Activated CD4-positive, CD25-positive, alpha-beta regulatory T cell treated with anti-CD3 and anti-CD28 coated beads, Interleukin-2, amount 50 U/mL, for 72 hours (primary cell): ENCODE results near the gene KCNK2.

Experiments used
- DNase-seq: peaks from one replicate; pipeline ENCODE4 v3.0.0; 2021

KCNK2 gene

DNA sequence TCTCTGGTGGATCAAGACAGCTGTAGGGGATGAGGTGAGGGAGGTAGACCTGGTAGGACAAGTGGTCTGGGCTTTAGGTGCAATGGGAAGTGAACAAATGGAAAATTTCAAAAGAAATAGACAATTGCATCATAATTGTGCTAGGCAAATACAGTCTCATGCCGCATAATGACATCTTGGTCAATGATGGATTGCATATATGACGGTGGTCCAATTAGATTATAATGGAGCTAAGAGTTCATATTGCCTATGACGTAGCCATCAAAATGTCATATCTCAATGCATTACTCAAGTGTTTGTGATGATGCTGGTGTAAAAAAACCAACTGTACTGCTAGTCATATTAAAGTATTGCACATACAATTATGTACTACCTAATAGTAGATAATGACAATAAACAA, 19.0 kb downstream of the KCNK2 start:
- DNase-seq: no peak

DNA sequence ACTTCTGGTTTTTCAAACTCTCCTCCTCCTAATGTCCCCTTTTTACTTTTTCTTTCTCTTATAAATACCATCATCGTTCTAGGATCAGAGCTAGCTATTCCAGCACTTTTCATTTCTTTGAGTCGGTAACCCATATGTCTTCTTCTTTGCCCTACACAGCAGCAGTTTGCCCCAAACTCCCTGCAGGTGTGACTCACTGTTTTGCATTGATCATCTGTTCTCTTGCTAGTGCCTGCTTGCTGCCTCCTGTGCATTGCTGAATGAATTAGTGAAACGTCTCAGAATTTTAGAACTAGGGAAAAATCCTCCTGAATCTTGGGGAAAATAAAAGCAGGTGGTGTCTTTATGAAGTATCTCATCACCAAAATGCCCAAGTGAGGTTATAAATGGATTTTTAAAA, 21.7 kb downstream of the KCNK2 start:
- DNase-seq: no peak

DNA sequence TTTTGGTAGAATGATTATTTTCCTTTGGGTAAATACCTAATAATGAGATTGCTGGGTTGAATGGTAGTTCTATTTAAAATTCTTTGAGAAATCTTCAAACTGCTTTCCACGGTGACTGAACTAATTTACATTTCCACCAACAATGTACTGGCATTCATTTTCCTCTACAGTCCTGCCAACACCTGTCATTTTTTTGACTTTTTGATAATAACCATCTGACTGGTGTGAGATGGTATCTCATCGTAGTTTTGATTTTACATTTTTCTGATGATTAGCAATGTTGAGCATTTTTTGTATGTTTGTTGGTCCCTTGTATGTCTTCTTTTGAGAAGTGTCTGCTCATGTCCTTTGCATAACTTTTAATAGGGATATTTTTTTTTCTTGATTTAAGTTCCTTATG, 23.5 kb downstream of the KCNK2 start:
- no peak for DNase-seq

DNA sequence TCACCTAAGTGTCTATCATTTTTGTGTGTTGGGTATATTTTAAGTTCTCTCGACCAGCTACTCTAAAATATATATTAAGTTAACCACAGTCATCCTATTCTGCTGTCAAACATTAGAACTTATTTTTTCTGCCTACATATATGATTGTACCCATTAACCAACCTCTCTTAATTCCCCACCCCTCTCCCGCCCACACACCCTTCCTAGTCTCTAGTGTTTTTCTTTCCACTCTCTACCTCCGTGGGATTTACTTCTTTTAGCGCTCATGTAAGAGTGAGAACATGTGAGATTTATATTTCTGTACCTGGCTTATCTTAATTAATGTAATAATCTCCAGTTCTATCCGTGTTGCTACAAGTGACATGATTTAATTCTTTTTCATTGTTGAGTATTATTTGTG, 26.6 kb downstream of the KCNK2 start:
- DNase-seq: no peak

DNA sequence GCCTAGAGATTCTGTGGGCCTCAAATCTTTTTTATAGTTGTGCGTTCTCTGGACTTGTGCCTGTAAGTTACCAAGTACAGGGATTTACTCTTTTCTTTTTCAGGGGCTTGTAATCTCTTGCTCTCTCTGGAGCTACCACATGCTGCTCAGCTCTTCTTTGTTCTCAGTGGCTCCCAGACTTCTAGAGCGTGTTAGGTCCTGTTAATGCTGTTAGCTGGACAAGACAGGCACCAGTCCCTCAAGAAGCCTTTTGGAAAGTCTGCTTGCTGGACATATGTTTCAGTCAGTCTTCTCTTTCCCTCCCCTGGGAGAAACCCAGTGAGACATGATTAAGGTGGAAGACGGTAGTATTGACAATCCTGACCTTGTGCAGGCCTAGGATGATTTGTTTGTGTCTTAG, 29.4 kb downstream of the KCNK2 start:
- DNase-seq: no peak

DNA sequence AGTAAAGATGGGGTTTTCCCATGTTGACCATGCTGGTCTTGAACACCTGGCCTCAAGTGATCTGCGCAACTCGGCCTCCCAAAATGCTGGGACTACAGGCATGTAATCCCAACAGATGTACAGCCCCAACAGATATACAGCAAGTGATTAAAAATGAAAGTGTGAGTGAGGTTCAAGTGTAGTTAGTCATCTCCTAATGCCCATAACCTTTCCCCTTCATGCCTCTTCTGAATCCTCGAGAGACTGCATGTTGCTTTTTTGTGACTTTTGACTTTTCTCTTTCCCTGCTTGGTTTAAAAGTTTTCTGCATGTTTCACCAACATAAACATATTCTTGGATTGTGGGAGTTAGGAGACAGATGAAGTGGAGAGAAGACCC, 31.2 kb downstream of the KCNK2 start:
- no peak for DNase-seq

DNA sequence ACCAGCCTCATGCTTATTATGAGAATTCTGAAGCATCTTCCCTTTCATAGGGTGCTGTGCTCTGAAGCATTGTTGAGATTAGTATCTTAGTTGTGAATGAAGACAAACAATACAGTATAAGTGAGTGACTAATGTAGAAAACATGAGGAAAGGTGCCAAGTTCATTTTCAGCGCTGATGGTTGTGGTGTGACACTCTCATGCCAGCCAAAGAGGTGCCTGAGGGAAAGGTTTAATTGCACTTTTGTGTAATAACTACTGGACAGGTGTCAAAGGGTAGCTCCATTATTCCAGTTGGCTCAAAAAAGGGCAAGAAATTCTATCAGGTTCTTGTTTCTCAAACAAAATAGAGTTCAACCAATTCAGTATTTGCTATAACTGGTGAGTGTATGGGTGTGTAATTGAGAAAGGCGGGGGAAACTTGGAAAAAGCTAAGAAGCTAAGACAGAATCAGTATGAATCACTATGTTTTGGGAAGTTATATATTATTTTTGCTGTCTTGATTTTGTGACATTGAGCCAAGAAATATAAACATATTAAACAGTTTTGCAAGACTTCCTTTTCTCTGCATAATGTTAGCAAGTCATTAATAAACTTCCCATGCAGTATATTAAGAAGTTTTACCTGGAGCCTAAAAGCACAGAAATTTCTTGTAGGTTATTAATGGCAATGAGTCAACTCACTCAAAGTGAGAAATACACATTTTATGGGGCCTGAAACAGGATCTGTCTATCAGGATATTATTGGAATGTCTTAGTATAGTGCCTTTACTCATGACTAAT, 31.8 kb downstream of the KCNK2 start:
- DNase-seq: no peak

DNA sequence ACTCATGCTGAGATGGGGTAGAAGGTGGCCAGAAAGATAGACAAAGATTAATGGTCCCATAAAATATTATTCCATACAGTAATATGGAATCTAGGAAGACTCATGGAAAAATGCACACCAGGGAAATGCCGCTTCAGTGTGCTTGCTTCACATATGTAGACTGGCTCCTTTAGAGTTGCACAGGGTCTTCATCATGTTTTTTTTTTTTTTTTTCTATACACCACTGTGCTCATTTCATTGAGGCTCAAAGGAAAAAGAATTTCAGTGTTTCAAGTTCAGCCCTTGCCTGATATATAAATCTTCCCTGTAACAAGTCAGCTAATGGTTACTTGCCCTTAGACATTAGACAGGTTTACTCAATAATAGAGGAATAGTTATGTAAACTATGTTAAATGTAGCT, 33.2 kb downstream of the KCNK2 start:
- DNase-seq: no peak

DNA sequence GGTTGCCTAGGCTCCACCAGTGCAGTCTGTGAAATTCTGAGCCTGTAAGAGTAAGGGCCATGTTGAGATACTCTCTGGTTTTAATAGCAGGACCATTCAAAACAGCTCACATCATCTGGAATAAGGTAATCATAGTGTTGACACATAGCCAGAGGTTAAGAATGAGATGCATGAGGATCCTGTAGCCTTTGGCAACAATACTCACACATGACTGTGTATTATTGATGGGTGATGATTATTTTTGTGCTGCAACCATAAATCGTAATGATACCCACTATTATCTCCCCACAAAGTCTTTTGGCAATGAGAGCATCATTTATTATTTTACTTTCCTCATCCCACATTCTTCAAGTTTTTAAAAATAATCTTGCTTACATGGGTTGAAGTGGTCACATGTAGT, 35.5 kb downstream of the KCNK2 start:
- DNase-seq: no peak

DNA sequence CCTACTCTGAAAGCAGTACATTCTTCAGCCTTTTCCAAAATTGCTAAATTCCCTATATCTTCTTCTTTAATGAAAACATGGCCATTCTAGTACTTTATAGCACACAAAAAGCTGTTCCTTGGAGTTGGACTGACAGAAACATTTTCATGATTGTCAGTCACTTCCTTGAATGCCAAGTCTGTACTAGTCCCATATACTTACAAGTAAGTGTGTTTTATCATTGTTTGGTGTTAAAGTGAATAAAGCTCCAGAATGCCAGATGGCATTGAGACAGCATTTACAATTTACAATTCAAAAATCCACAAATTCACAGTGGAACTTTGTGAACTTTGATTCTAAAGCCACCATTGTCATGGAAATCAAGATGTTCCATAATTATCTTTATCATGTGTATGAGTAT, 36.5 kb downstream of the KCNK2 start:
- DNase-seq: no peak

DNA sequence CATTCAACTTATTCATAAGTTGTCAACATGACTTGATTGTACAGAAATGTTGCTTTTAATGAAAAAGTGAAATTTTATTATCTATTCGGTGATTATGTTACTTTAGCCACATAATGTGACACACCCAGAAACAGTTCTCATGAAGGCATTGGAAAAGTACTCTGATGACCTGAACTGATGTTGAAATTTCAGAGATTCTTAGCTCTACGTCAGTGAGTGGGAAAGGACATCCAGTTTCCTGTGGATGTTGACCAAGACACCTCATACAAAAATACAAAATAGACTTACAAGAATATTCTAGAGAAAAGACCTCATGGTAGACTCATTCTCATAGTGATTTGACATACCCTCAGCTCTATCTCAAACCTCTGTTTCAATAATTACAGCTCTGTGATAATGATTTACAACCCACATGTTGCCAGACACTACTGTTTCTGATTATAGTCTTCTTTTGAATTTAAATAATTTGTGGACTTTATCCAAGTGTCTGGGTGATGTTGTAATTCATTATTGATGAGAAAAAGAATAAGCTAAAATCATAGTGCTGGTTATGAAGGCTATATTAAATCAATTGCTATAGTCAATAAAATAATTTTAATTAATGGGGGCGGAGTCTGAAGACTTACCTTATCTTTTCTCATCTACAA, 37.3 kb downstream of the KCNK2 start:
- DNase-seq: no peak

DNA sequence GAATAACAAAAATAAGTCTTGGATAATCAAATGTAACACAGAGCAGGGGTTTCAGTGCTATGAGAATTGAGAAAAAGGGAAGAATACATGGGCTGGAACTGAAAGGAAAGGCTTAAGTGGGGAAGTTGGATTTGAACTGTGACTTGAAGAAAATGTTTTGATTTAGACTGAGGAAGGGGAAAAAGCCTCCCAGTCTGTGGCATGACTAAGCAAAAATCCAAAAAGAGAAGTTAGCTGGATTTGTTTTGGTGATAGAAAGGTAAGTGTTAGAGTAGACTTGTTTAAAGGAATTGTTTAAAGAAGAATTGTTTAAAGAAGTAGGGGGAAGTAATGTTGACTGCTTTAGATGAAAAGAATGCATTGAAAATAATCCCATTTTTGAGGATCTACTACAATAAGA, 46.0 kb downstream of the KCNK2 start:
- DNase-seq: no peak

DNA sequence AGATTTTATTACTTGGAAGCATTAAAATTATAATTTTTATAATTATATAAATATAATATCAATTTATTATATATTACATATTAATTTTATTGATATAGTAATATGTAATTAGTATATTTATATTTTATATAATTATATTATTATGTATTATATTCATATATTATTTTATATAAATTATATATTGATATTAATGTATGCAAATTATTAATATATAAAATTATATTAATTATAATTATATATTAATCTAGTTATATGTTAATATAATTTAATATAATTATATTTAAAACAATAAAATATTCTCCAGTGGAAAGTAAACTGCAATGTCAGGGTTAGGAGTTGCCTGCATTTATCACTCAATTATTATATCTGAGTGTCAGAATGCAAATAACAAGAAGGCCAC, 48.8 kb downstream of the KCNK2 start:
- DNase-seq: no peak

DNA sequence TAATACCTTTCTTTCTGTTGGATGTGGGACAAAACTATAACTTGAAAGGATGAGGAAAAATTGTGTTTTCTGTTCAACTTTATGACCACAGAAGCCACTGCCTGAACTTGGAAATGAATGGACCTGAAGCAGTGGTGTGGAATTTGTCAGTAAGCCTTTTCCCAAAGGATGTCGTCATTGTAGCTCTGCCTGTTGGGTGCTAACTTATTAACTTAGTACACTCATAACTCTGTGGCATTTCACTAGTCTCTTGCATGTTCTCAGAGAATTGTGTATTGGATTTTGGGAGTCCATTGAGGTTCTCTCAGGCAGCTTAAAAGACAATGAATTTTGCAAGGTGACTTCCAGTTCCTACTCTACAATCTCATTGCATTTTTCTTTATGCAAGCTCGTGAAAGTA, 49.6 kb downstream of the KCNK2 start:
- no peak for DNase-seq

DNA sequence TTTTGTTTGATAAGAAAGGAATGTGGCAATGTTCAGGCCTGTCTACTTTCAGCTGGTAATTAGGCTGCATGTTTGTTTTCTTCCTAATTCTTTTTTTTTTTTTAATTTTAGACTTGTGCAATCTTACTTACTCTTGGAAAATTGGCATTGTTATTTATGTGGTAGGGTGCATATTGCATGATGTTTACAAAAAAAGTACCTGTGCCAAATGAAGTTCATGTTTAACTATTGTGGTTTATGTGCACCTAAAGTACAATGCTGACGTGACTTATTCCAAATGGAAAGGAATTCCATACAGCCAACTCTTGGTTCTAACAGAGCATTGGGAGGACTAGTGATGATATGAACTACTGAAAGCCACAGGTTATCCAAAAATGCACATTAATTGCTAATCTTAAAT, 51.0 kb downstream of the KCNK2 start:
- DNase-seq: no peak

DNA sequence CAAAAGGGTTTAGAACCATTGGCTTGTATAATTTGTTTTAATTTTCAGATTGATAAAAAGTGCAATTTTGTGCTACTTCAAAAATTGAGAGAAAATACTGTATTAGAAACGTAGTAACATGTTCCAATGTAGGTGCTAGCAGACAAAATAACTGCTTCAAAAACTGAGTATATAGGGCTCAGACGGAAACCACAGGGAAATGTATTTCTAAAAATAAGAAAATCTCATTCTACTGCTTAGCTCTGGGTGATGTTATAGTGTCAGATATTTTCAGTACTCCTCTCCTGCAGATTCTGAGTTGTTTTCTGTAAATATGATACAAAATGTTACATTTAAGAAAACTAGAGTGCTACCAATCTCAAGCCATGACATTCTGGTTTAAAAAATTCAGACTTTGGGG, 55.4 kb downstream of the KCNK2 start:
- no peak for DNase-seq

DNA sequence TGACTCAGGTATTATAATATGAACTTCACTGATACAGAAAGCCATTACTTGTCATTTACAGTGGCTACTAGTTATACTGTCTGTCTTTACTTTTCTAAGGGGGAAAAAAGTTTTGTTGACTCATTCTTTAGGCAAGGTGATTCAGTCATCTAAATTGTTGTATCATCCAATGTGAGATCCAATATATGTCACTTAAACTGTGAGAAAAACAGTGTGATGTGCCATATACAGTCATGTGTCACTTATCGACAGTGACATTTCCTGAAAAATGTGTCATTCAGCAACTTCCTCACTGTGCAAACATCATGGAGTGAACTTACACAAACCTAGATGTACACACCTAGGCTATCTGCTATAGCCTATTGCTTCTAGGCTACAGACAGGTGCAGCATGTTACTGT, 57.6 kb downstream of the KCNK2 start:
- DNase-seq: no peak

DNA sequence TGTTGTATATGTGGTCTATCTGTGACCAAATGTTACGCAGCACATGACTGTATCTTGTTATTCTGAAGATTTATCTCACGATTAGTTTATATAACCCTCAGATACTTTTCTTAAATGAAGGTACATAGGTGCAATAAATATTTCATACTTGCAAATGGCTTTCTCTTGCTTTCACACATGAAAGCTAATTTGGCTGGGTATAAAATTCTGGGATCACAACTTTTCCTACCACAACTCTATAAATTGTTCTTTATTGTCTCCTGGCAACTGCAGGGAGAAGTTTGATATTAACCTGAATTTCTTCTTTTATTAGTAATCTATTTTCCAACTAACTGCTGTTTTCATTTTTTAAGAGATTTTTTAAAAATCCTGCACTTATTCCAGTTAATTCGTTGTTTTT, 58.9 kb downstream of the KCNK2 start:
- no peak for DNase-seq

DNA sequence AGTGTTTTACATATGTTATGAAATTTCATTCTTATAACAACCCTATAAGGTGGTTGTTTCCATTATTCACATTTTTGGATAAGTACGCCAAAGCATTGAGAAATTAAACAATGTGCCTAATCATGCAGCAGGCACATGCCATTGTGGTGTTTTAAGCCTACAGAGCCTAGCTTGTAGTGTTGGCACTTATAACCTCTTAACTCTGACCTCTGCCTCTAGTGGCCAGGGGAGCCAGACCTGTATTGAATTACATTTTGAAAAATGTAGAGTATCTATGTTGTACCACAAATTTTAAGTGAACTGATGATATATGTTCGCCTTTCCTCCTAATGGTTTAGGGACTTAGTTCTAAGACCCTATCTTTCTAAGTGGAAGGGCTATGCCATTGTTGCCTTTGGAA, 61.0 kb downstream of the KCNK2 start:
- DNase-seq: no peak

DNA sequence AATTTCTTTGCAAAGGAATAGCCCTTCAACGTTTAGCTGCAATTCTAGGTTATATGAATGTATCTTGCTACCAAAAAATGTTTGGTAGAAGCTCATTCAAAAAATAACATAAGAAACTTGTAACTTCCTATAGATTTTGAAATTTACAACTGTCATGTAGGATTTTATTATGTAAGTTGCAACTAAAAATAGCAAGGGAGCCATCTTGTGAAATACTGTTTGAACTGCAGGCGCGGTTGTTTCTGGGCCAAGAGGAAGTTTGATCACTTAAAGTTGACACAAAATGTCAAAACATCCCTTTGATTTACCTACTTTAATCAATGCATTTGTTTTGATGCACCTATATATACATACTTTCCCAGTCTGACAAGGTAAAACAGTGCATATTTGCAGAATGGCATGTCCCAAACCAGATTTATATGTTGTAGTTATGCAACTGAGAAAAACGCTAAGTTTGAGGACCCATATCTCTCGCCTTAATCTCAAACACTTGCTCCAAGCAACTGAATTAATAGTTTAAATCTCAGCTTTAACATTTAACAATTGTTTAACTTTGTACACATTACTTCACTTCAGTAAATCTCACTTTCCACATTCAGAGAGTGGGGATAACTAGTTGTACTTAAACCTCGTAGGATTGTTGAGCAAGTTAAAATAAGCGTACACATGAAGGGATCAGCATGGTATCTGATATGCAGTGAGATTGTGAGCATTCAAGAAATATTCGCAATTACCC, 63.9 kb downstream of the KCNK2 start:
- no peak for DNase-seq

DNA sequence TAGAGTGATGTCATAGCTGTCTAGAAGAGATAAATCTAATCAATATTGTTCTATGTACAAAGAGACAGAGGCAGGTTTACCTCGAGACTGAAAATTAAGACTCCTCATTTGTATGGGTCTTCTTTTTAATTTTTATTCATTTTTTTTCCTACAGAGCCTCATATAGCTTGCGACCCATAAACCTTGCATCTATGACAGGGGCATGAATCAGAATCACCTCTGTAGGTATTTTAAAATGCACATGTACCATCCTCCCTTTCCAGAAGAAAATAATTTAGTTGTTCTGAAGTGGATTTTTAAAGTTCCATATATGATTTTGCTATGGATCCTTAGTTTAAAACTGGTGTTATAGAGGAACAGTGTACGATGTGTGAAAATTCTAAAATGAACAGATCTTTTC, 64.5 kb downstream of the KCNK2 start:
- DNase-seq: no peak

DNA sequence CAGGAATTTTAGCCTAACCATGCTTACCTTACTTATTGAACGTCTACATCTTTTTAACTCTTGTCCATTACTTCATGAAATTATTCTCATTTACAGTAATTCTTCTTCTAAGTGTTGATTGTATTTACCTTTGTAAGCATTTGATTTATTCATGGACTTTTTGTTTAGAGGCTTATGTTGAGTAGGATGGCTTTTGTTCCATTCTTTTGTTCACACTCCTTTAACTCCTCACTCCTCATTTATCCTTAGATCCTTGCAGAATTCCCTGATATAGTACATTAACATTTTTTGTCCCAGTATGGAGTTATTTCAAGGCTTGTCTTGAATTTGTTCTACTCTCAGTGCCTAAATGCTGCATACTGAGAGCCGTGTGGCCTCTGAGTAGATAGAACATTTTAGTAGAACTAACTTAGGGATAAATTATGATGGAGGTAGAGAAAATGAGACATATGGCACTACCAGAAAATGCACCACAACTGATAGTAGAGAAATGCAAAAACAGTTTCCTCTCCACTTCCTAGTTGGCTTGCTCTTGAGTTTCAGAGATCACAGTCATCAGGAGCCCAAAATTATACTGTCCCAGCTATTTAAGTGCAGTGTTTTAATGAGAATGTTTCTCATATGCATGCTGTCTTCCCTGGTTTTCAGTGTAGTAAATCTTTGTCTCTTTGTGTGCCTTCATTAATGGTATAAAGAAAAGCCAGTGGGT, 69.5 kb downstream of the KCNK2 start:
- DNase-seq: no peak

DNA sequence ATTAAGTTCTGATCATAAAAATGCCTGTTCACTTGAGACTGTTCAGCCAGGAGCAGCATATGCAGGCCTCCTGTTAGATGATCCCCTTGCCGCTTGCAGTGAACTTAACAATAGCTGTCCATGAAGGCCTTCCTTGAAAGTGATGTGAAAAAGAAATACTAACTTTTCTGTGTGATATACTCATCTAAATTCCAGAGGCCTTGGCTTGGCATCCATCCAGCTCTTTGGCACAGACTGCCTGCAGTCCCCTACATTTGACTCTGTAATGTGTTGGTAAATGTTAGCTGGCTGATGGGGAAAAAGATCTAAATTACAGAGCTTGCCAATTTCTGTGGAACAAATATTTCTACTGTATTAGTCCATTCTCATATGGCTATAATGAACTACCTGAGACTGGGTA, 73.7 kb downstream of the KCNK2 start:
- no peak for DNase-seq

DNA sequence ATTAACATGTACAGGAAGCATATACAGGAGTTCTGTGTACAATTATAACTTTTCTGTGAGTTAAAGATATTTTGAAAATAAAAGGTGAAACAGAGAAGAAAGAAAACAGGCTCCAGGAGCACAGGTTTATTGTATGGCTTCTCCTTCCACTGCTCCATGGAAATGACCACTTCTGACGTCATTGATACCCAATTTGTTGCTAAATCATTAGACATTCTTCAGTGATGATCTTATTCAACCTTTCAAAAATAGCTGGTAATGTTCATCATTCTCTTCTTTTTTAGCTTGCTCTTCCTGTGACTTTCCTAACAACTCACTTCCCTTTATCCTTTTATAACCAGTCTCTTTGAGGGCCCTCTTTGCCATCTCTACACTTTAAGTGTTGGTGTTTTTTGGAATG, 77.8 kb downstream of the KCNK2 start:
- DNase-seq: no peak
